OCI-M2 (cell line): ENCODE measurements around the gene BCL6.

Experiments
- DNase-seq: peaks from one replicate; lab custom pipeline; 2025; ENCODE audit not compliant: unreplicated experiment; lab: John Stamatoyannopoulos, UW

BCL6 gene

GRCh38 chr3:187678726-187679268 lies 66.5 kb downstream of the BCL6 start:
- DNase-seq = peak; percentile 3

GRCh38 chr3:187677604-187678003 lies 67.7 kb downstream of the BCL6 start:
- peak; percentile 1 for DNase-seq

GRCh38 chr3:187673012-187673411 lies 72.3 kb downstream of the BCL6 start:
- DNase-seq = no peak
